NCI-H345 treated with DMSO at 0.1 percent for 48 hours (cell line): Measurements from ENCODE around the gene ZNF141.
"Not testable (repeated sequence)": the region's sequence is repeated elsewhere in the genome, so short reads cannot be mapped to it uniquely, and the experiment has no call there.

Experiments
- DNase-seq: peaks from one replicate; lab custom pipeline; 2025; ENCODE audit not compliant: unreplicated experiment; lab: John Stamatoyannopoulos, UW

ZNF141 gene

DNA sequence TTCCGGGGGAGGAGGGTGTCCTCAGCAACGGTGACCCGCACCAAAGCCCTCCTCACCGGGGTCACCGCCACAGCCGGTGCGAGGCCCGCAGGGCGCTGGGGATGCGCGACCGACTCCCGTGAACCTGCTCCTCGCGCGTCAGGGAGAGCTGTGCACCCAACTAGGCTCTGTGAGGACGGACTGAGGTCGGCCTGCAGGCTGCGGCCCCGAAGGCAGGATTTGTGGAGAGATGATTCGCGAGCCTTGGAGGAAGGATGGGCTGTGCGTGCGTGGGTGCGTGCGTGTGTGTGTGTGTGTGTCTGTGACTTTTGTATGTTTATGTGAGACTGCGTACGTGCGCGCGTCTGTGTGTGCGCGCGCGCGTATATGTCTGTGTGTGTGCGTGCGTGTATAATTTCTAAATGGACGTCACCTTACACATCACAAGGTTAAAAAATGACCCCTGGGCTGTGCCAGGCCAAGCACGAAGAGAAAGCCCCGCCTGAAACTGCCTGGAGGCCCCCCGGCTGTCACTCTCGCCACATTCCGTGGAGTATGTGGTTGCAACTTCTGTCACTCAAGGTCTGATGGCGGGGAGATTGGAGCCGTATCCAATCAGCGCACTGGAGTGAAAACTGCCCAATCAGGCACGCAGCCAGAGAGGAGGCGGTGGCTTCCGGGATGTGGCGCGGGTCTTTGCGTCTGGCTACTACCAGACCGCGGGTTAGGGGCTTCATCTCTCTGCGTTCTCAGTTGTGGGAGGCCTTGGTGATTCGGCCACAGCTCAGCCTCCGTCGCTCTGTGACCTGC is at the start of gene ZNF141:
ZNF141 (plus strand) TSS at position 672 of the 789 bp plus-strand sequence. CDS start 170 bp downstream, outside the sequence.
- peak; percentile 87 for DNase-seq

DNA sequence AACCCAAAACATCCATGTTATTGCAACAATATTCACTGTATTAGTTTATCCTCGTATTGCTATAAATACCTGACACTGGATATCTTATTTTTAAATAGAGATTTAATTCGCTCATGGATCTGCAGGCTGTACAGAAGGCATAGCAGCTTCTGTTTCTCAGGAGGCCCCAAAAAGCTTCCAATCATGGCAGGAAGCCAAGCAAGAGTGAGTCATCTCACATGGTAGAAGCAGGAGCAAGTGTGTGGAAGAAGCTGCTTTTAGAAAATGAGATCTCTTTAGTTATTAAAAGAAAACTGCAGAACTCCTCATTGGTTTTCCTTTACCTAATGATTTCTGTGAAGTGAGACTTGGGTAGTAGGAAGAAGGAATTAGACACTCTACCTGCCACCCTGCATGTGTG is 48.7 kb upstream of the ZNF141 start:
- no peak for DNase-seq

DNA sequence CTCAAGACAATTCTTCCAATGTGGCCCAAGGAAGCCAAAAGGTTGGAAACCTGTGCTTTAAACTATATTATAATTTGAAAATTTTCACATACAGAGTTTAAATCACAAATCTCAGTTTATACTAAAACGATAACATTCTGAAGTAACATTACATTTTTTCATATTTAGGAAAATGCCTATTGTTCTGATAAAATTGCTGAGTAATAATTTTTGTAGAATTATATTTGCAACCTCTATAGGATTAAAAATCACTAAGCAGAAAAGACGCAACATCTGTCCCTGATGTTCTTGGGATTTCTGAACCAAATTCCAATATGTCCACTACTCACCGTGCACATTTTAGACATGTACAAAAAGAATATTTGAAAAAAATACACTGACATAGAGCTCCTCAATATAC is 42.9 kb upstream of the ZNF141 start:
- DNase-seq: no peak

DNA sequence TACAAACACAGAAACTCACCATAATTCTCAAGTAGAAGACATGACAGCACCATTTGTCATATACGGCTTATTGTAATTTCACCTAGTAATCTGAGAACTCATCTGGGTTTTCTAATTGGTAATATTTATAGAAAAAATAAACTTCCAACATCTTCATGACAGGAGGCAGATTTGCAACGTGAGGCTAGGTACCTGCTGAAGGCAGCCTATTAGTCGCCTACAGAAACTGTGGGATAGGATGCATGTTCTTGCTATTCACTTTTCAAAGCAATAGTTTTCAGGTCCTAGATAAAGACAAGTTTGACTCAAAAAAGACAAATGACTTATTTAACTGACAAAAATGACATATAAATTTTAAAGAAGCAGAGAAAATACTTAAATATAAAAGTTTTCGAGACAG is 35.2 kb upstream of the ZNF141 start:
- no peak for DNase-seq

DNA sequence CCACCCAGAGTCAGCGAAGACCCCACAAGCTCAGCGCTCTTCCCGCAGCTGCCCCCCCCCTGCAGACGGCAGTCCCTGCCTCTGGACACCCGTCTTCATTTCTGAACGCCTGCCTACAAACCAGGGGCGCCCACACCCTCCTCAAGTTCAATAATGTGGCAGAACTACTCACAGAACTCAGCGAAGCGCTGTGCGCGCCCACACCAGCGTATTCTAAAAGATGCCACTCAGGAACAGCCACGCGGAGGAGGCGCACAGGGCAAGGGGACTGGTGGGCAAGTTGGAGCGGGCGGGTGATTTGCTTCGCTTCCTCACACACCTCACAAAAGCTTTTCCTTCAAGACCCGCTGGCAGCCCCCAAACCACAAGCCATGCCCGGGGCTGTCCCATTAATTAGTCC is 33.1 kb upstream of the ZNF141 start:
- not testable (repeated sequence) for DNase-seq

DNA sequence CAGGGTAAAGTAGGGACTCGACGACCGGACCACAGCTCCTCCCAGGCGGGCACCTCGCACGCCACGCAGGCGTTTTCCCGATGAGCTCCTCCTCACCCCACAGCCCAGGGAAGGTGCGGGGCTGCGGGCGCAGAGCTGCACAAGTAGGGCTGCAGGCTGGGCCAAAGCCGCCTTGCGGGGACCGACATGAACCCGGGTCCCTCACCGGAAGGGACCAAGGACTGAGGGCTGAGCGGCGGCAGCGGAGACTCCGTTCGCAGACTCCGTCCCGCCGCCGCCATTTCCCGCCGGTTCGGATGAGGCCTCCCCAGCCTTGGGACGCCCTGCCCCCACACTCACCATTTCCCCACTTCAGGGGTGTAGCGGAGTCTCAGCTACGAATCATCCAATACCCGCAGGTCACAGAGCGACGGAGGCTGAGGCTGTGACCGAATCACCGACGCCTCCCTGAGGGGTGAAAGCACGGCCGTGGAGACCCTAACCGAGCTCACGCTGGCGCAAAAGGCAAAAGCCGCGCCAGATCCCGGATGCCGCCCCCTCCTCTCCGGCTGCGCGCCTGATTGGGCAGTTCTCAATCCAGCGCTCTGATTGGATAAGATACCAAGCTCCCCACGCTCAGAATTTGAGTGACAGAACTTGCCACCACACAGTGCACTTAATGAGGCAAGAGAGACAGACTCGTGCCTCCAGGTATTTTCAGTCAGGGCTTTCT is 32.5 kb upstream of the ZNF141 start, which contains the start of gene ZNF732:
ZNF732 (minus strand) TSS at position 506 of the 712 bp plus-strand sequence; CDS start at position 342, 164 bp downstream.
- no peak for DNase-seq

DNA sequence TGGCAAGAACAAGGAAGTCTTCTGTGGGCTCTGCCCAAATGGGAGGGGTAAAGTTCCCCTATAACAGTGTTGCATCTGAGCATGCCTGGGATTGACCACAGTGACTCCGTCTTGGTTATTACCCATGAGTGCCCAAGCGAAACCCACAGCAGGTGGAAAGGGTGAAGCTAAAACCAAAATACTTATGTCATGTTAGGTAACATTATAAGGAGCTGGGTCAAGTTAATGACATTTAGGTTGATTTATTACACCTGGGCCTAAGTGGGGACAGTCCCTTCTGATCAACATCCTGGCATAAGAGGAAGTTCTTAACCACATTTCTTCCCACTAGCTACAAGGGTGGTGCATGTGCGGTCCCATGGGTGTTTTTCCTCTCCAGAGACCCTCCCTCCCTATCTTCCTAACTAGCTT is 31.1 kb upstream of the ZNF141 start:
- no peak for DNase-seq

DNA sequence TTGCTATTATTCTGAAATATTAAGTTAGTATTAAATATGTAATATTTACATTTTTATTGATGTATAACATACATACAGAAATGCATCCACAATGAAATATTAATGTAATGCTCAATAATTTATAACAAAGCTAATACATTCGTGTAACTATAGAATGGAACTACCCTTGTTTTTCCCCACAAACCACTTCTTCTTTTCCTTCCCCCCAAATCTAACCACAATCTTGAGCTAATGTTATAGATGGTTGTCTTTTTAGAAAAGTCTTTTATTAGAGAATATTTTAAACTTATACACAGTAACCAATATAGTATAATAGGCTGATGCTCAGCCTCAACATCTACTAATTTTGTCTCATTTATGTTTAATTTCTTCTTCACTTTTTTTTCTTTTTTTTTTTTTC is 27.8 kb upstream of the ZNF141 start:
- no peak for DNase-seq

DNA sequence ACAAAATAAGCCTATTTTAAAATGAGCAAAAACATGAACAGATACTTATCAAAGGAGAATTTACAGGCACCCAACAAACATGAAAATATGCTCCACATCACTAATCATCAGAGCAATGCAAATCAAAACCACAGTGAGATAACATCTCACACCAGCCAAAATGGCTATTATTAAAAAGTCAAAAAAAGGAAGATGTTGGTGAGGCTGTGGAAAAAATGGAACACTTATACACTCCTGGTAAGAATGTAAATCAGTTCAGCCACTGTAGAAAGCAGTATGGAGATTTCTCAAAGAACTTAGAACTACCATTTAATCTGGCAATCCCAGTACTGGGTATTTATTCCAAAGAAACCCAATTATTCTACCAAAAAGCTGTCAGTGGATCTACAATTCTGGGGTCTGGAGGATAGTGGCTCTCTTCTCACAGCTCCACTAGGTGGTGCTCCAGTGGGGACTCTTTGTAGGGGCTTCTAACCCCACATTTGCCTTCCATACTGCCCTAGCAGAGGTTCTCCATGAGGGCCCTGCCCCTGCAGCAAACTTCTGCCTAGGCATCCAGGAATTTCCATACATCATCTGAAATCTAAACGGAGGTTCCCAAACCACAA is 23.2 kb upstream of the ZNF141 start:
- no peak for DNase-seq

DNA sequence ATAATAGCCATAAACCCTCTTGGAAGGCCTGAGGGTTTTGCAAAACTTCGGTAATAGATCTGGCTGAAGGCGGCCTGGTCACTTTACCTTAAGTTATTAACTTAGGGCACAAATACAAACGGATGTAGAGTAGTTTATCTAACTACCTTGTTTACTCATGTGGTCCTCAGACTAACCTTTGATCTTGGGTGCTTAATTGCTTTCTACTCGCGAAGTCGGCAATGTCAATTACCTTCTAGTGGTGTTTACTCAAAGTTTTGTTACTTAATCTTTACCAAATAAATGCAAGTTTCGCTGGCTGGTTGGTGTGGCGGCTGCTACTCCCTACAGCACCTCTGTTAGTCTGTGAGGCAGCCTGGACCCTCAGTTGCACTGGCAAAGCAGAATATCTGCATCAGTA is 8.9 kb upstream of the ZNF141 start:
- DNase-seq: no peak

DNA sequence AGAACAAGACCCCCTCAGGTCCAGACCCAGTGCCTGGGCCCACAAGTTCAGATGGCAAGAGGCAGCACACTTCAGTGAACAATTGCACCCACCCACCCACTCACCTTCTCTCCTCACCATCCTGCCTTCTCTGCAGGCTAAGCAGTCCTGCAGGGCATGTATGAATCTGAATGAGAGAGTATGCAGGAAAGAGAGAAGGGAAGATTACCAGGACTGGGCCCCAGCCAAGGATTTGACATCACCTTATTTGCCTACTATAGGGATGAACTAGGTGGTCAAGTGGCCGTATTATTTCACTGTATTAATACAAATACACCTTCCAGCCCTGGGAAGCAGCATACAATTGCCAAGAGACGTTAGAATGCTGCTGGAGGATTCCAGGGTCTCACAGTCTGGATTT is 2.1 kb upstream of the ZNF141 start:
- DNase-seq: no peak

DNA sequence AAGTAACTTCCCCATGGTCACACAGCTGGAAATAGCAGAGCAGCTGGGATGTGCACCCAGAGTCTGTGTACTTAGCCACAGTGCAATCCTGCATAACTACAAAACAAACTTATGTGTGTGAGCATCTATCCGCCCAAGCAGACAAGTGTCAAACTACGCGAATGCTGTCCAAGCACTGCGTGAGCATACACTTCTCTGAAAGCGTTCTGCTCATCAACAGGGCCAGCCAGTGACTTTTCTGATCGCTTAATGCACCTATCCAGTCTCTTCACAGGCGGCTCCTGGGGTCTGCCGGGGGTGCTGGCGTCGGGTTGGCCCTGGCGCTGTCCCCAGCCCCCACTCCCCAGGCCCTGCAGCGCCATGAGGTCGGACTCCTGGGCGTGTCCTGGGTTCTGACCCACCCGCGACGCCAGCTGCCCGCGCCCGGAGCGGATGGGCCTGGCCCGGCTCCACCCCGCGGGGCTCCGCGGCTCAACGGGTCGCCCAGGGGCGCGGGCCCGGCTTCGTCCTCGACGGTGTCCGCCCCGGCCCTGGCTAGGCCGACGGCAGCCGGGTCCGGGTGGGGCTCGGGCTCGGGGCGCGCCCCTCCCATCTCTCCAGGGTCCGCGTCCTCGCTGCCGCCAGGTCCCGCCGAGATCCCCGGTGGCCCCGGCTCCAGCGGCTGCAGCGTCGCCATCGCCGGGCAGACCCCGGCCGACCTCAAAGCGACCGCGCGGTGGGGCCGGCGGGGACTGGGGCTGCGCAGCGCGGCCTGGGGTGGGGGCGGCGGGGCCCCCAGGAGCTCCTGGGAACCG is 1.3 kb upstream of the ZNF141 start:
- no peak for DNase-seq

DNA sequence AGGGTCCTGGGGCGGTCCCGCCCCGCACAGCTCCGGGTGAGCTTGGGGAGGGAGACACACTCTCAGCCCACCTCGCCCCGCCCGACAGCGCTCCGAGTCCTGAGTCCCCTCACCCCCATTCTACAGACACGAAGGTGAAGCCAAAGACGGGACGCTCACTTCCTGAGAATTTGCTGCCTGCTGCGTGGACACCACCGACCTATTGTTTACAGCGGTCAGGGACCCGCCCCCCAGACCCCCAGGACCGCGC is 796 bp upstream of the ZNF141 start:
- DNase-seq: no peak

DNA sequence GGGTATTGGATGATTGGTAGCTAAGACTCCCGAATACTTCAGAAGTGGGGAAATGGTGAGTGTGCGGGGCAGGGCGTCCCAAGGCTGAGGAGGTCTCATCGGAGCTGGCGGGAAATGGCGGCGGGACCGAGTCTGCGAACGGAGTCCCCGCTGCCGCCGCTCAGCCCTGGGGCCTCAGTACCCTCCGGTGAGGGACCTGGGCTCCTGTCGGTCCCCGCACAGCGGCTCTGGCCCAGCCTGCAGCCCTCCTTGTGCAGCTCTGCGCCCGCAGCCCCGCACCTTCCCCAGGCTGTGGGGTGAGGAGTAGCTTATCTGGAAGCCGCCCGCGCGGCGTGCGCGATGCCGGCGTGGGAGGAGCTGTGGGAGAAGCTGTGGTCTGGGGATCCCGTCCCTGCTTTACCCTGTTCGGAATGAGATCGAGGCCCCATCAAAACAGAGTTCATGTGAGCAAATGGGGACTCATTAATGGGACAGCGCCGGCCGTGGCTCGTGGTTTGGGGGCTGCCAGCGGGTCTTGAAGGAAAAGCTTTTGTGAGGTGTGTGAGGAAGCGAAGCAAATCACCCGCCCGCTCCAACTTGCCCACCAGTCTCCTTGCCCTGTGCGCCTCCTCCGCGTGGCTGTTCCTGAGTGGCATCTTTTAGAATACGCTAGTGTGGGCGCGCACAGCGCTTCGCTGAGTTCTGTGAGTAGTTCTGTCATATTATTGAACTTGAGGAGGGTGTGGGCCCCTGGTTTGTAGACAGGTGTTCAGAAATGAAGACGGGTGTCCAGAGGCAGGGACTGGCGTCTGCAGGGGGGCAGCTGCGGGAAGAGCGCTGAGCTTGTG is 531 bp downstream of the ZNF141 start:
- no peak for DNase-seq

DNA sequence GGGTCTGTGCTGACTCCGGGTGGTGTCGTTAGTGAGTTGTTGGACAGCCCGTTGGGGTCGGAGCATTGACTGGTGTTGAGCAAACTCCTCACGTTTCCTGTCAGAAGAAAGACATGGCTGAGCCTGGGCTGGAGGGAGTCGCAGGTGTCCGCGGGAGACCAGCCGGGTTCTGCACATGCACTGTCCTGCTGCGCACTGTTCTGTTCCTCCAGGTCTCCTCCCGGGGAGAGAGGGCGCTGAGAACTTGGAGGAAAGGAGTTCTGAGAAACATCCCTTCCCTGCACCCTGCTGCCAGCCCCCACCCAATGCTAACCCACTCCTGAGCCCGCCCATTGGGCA is 1.1 kb downstream of the ZNF141 start:
- no peak for DNase-seq

DNA sequence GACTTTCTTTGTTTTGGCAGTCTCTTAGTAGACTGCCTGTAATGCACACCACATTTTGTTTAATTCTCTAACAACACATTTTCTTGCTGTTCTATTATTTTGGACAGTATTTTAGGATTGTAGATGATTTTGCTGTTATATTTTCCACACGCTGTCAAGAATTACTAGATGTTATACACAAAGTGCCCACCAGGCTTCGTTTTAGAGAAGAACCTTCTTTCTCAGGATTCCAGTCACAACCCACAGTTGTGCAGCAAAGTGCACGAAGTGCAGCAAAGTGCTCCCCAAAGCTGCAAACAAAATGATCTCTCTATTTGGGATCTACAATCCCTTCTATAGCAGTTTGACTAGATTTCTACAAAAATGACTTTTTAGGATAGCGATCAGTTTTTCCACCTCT is 2.4 kb downstream of the ZNF141 start:
- DNase-seq: no peak

DNA sequence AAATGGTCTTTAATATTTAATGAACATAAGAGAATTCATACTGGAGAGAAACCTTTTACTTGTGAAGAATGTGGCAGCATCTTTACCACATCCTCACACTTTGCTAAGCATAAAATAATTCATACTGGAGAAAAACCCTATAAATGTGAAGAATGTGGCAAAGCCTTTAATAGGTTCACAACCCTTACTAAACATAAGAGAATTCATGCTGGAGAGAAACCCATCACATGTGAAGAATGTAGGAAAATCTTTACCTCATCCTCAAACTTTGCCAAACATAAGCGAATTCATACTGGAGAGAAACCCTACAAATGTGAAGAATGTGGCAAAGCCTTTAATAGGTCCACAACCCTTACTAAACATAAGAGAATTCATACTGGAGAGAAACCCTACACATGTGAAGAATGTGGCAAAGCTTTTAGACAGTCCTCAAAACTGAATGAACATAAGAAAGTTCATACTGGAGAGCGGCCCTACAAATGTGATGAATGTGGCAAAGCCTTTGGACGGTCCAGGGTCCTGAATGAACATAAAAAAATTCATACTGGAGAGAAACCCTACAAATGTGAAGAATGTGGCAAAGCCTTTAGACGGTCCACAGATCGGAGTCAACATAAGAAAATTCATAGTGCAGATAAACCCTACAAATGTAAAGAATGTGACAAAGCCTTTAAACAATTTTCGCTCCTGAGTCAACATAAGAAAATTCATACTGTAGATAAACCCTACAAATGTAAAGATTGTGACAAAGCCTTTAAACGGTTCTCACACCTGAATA is 35.6 kb downstream of the ZNF141 start:
- DNase-seq: no peak

DNA sequence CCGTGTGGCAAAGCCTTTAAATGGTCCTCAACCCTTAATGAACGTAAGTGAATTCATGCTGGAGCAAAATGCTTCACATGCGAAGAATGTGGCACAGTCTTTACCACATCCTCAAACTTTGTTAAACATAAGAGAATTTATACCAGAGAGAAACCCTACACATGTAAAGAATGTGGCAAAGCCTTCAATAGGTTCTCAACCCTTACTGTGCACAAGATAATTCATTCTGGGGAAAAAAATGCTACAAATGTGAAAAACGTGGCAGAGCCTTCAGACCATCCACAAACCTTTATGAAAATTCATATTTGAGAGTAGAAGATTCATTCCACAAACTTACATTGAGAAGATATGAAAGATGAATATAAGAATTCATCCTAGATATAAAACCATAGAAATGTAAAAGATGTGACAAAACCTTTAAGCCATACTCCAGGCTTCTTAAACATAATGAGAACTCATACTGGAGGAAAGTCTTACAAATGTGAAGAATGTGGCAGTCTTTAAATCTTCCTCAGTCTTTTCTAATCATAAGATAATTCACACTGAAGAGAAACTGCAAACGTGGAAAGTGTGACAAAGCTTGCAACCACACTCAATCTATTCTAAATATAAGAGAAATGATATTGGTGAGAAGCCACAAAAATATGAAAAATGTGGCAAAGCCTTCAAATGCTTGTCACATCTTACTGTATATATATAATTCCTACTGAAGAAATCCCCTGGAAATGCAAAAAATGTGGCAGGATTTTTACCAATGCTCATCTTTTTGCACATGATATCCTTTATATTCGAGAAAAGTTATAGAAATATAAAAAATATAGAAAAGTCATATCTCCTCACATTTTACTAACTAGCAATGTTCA is 36.9 kb downstream of the ZNF141 start:
- DNase-seq: no peak
